Mesenchymal stem cell (in vitro differentiated cells and primary cell): Measurements from ENCODE around the gene GPRC5C.

Experiments
- DNase-seq: peaks from one replicate; pipeline ENCODE4 v3.0.0-alpha.2; 2013
- H2AFZ ChIP-seq: one replicate; pipeline ENCODE4 v1.6.1; 2013; ENCODE audit warnings: low read depth, mild to moderate bottlenecking, control low read depth, inconsistent platforms, low read length, moderate library complexity
- H2AK5ac ChIP-seq: 2 replicates; pipeline ENCODE4 v1.6.1; 2013; ENCODE audit warnings: low read length, moderate library complexity, mild to moderate bottlenecking, inconsistent platforms; ENCODE audit not compliant: severe bottlenecking
- H2BK120ac ChIP-seq: one replicate; pipeline ENCODE4 v1.6.1; 2013; ENCODE audit warnings: low read depth, mild to moderate bottlenecking, inconsistent platforms, low read length, moderate library complexity
- H2BK12ac ChIP-seq, 2 experiments: one replicate each; pipeline ENCODE4 v1.6.1; 2013; ENCODE audit warnings: inconsistent platforms in 2 of 2, low read length in 2 of 2, mild to moderate bottlenecking in 2 of 2, moderate library complexity in 2 of 2, control low read depth in 1 of 2
- H2BK15ac ChIP-seq: one replicate; pipeline ENCODE4 v1.6.1; 2013; ENCODE audit warnings: mild to moderate bottlenecking, low read depth, inconsistent platforms; ENCODE audit not compliant: poor library complexity, severe bottlenecking
- H2BK5ac ChIP-seq: 2 replicates; pipeline ENCODE4 v1.6.1; 2013; ENCODE audit warnings: low read depth, mild to moderate bottlenecking, low read length, control low read depth, inconsistent platforms; ENCODE audit not compliant: poor library complexity, severe bottlenecking
- H3K14ac ChIP-seq, 2 experiments: one replicate each; pipeline ENCODE4 v1.6.1; 2013; ENCODE audit warnings: inconsistent platforms in 2 of 2, low read length in 2 of 2, control low read depth in 1 of 2, mild to moderate bottlenecking in 1 of 2, moderate library complexity in 1 of 2
- H3K18ac ChIP-seq, 2 experiments: one replicate each; pipeline ENCODE4 v1.6.1; 2013; ENCODE audit warnings: inconsistent platforms in 2 of 2, low read length in 2 of 2, control low read depth in 1 of 2, low read depth in 1 of 2, mild to moderate bottlenecking in 1 of 2
- H3K23ac ChIP-seq, 2 experiments: one replicate each; pipeline ENCODE4 v1.6.1; 2013; ENCODE audit warnings: inconsistent platforms in 2 of 2, low read length in 2 of 2, mild to moderate bottlenecking in 2 of 2, moderate library complexity in 2 of 2, control low read depth in 1 of 2
- H3K27ac ChIP-seq: 2 replicates; pipeline ENCODE4 v1.5.1; 2013; ENCODE audit warnings: mild to moderate bottlenecking, moderate library complexity, low read length, control low read depth, inconsistent platforms; ENCODE audit not compliant: poor library complexity, severe bottlenecking
- H3K27me3 ChIP-seq, 2 experiments: 2 replicates each; pipeline versions ENCODE4 v1.6.1 to v1.7.0; 2013; ENCODE audit warnings: low read length in 2 of 2, mild to moderate bottlenecking in 2 of 2, moderate library complexity in 2 of 2, control low read depth in 1 of 2, inconsistent platforms in 1 of 2; ENCODE audit not compliant: control insufficient read depth in 1 of 2, insufficient read depth in 1 of 2
- H3K36me3 ChIP-seq, 2 experiments: 2 replicates each; pipeline versions ENCODE4 v1.6.1 to v1.7.0; 2013; ENCODE audit warnings: low read length in 2 of 2, control low read depth in 1 of 2, inconsistent platforms in 1 of 2, low read depth in 1 of 2, mild to moderate bottlenecking in 1 of 2; ENCODE audit not compliant: insufficient read depth in 2 of 2, control insufficient read depth in 1 of 2
- H3K4ac ChIP-seq, 2 experiments: one replicate each; pipeline ENCODE4 v1.6.1; 2013; ENCODE audit warnings: inconsistent platforms in 2 of 2, low read length in 2 of 2, mild to moderate bottlenecking in 2 of 2, moderate library complexity in 2 of 2, control low read depth in 1 of 2, low read depth in 1 of 2
- H3K4me1 ChIP-seq: 2 replicates; pipeline ENCODE4 v1.6.1; 2013; ENCODE audit warnings: low read depth, low read length, control low read depth; ENCODE audit not compliant: control insufficient read depth, insufficient read depth
- H3K4me2 ChIP-seq: 2 replicates; pipeline ENCODE4 v1.6.1; 2013; ENCODE audit warnings: low read length, mild to moderate bottlenecking, inconsistent platforms; ENCODE audit not compliant: poor library complexity, severe bottlenecking
- H3K4me3 ChIP-seq, 2 experiments: 2 replicates each; pipeline versions ENCODE4 v1.5.1 to v1.7.0; 2013; ENCODE audit warnings: low read length in 2 of 2, mild to moderate bottlenecking in 2 of 2, control low read depth in 1 of 2, low read depth in 1 of 2; ENCODE audit not compliant: insufficient read depth in 1 of 2
- H3K79me1 ChIP-seq: replicated peaks from 2 replicates; pipeline ENCODE4 v1.6.1; 2013; ENCODE audit warnings: mild to moderate bottlenecking, control low read depth, low read length, inconsistent platforms; ENCODE audit not compliant: poor library complexity, severe bottlenecking
- H3K9ac ChIP-seq: 2 replicates; pipeline ENCODE4 v1.7.0; 2013; ENCODE audit warnings: mild to moderate bottlenecking, low read length, moderate library complexity
- H3K9me3 ChIP-seq: 2 replicates; pipeline ENCODE4 v1.7.0; 2013; ENCODE audit warnings: mild to moderate bottlenecking, low read length; ENCODE audit not compliant: control insufficient read depth
- H4K8ac ChIP-seq: one replicate; pipeline ENCODE4 v1.6.1; 2013; ENCODE audit warnings: inconsistent platforms, mild to moderate bottlenecking, low read length, moderate library complexity
- H4K91ac ChIP-seq: one replicate; pipeline ENCODE4 v1.6.1; 2013; ENCODE audit warnings: mild to moderate bottlenecking, low read length, inconsistent platforms
- WGBS: methylation state at CpG from one replicate; pipeline ENCODE4 v1.1.7; 2013; ENCODE audit warnings: mixed read lengths; 5-methylcytosine and 5-hydroxymethylcytosine counted together

Gene GPRC5C

DNA sequence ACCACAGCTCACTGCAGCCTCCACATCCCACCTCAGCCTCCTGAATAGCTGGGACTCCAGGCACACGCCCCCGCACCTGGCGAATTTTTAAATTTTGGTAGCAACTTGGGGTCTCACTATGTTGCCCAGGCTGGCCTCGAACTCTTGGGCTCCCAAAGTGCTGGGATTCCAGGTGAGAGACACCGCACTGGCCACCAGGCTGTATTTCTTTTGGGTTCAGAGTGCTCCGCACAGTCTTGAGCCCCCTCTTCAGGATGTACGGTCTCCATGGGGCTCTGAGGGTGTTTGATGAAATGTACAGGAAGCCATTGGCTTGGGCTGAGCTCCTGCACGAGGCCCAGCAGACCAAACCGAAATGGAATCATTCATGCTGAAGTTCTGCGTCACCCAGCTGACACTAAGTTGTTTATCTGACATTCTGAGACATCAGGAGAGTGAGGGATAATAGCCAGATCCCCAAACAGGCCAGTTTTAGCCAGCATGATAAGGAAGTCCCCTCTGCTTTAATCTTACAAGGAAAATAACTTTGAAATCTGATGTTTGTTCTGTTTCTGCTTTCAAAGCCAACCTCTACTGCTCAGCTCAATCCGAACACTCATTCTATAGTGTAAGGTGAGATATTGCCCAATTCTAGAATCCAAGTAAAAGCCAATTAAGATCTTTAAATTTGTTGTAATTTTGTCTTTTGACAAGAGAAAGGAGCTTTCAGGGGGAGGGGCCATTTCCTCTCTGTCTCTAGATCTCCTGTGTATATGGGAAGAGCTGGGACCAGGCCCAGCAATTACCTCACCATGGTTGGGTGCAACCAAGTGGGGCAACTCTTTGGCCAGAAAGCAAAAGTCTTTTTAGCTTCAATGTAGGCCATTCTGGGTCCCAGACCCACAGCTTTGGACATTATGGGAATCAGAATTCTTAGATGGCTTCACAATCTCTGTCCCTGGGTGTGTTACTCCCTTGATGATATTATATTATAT, 40.9 kb upstream of the GPRC5C start:
- Histone ChIP-seq H3K14ac (no peak overlapping the region), H3K23ac (no peak overlapping the region)

DNA sequence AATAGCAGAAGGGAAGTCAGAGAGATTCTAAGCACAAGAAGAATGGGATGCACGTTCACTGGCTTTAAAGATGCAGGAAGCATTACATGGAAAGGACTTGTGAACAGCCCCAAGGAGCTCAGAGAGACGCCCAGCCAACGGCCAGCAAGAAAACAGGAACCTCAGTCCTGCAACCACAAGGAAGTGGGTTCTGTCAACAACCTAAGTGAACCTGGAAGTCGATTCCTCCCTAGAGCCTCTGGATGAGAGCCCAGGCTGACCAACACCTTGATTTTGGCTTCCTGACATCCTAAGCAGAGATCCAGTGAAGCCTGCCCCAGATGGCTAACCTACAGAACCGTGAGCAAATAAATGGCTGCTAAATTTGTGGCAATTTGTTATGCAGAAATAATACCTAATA, 40.1 kb upstream of the GPRC5C start:
- Histone ChIP-seq H3K4me3 (no peak overlapping the region), H3K18ac (no peak overlapping the region), H3K4me2 (no peak overlapping the region), H3K9me3 (no peaks in the 10 kb centered on the region), H3K9ac (no peak overlapping the region), H3K23ac (no peak overlapping the region), H2BK120ac (no peak overlapping the region), H2AK5ac (no peak overlapping the region), H3K27me3 (peaks cover 0 to 28% of the 10 kb centered on the region in 2 experiments), H2BK5ac (no peak overlapping the region), H4K8ac (no peak overlapping the region), H2AFZ (no peak overlapping the region), H3K14ac (no peak overlapping the region), H3K4me1 (peaks cover 8% of the 10 kb centered on the region), H3K79me1 (no peaks in the 10 kb centered on the region), H4K91ac (no peak overlapping the region), H2BK12ac (no peak overlapping the region), H2BK15ac (no peak overlapping the region), H3K27ac (no peak overlapping the region), H3K36me3 (no peaks in the 10 kb centered on the region), H3K4ac (no peak overlapping the region)
- no peak for DNase-seq
- WGBS, result 63% methylated on average over 4 of the region's 5 CpGs

More for the DNA sequence above, 40.9 kb upstream of the GPRC5C start:
- Histone ChIP-seq H2BK15ac (no peak overlapping the region), H3K9me3 (no peaks in the 10 kb centered on the region), H3K18ac (no peak overlapping the region), H2AFZ (no peak overlapping the region), H3K9ac (no peak overlapping the region), H3K4me3 (no peak overlapping the region), H2AK5ac (no peak overlapping the region), H3K79me1 (no peaks in the 10 kb centered on the region), H4K8ac (no peak overlapping the region), H3K27ac (no peak overlapping the region), H3K4ac (no peak overlapping the region), H4K91ac (no peak overlapping the region), H2BK5ac (no peak overlapping the region), H3K27me3 (peaks cover 0 to 26% of the 10 kb centered on the region in 2 experiments), H3K4me2 (no peak overlapping the region), H3K4me1 (peaks cover 9% of the 10 kb centered on the region), H2BK120ac (no peak overlapping the region), H3K36me3 (no peaks in the 10 kb centered on the region), H2BK12ac (no peak overlapping the region)
- no peak for DNase-seq
- WGBS, result 61% methylated on average over 10 of the region's 11 CpGs

DNA sequence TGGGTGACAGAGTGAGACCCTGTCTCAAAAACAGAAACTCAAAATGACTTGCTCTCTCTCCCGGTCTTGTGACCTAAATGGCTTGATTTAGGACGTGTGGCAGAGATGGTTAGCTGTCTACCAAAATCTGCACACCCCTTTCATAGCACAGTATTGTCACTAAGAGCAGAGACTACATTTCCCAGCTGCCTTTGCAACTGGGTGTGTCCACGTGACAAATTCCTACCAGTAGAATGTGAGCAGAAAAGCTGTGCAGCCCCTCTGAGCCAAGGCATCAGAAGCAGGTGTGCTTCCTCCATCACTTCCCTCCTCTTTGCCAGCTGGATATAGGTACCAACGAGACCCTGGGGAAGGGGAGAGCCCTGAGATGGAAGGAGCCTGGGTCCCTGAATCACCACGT, 39.0 kb upstream of the GPRC5C start:
- Histone ChIP-seq H3K9me3 (no peaks in the 10 kb centered on the region), H3K36me3 (no peaks in the 10 kb centered on the region), H3K4me1 (peaks cover 8% of the 10 kb centered on the region), H2BK12ac (no peak overlapping the region), H3K9ac (no peak overlapping the region), H3K4me3 (no peak overlapping the region), H2AFZ (no peak overlapping the region), H3K4me2 (no peak overlapping the region), H2BK120ac (no peak overlapping the region), H2BK5ac (no peak overlapping the region), H3K27ac (no peak overlapping the region), H2BK15ac (no peak overlapping the region), H2AK5ac (no peak overlapping the region), H3K14ac (no peak overlapping the region), H3K4ac (no peak overlapping the region), H4K8ac (no peak overlapping the region), H3K18ac (no peak overlapping the region), H3K27me3 (peaks cover 0 to 22% of the 10 kb centered on the region in 2 experiments), H4K91ac (no peak overlapping the region), H3K23ac (no peak overlapping the region), H3K79me1 (no peaks in the 10 kb centered on the region)
- WGBS, result 55% methylated on average over 4 of the region's 5 CpGs
- no peak for DNase-seq

DNA sequence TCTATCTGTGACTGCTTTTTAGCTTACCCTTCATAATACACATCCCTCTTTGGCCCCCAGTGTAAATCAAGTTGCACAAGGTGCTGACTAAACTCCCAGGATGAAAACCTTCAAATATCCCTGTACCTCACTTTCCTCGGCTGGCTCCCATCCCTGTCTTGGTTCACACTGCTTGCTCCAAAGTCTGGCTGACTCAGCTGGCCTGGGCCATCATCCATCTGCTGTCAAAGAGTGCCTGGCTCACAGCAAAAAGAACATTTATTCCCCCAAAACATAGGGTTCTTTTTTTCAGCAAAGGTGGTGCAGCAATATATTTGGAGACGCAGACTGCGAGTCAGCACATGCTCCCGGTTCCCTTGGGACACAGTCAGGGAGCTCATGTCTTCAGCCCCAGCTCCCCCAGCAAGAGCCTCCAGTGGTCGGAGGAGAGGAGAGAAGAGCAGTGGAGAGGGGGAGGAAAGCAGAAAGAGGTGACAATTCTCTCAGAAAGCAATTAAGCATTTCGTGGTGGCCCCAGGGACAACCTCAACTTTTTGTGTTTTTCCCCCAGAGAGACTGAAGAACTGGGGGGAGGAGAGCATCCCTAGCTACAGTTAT, 38.4 kb upstream of the GPRC5C start:
- no peak overlapping the region for H3K4me2 ChIP-seq
- H4K8ac ChIP-seq, result no peak overlapping the region
- no peak for DNase-seq
- H3K9me3 ChIP-seq, result no peaks in the 10 kb centered on the region
- H3K14ac ChIP-seq, result no peak overlapping the region
- H3K36me3 ChIP-seq, result no peaks in the 10 kb centered on the region
- no peak overlapping the region for H2BK12ac ChIP-seq
- no peaks in the 10 kb centered on the region for H3K79me1 ChIP-seq
- H3K9ac ChIP-seq, result no peak overlapping the region
- 68% methylated on average over 6 of the region's 6 CpGs for WGBS
- H3K27me3 ChIP-seq, result peaks cover 0 to 21% of the 10 kb centered on the region in 2 experiments
- no peak overlapping the region for H3K18ac ChIP-seq
- H3K27ac ChIP-seq, result no peak overlapping the region
- no peak overlapping the region for H2BK120ac ChIP-seq
- H3K4ac ChIP-seq, result no peak overlapping the region
- no peak overlapping the region for H3K23ac ChIP-seq
- no peak overlapping the region for H2AFZ ChIP-seq
- H4K91ac ChIP-seq, result no peak overlapping the region
- peaks cover 8% of the 10 kb centered on the region for H3K4me1 ChIP-seq
- no peak overlapping the region for H2BK15ac ChIP-seq
- H2BK5ac ChIP-seq, result no peak overlapping the region
- H3K4me3 ChIP-seq, result no peak overlapping the region
- no peak overlapping the region for H2AK5ac ChIP-seq
